Heart right ventricle (tissue), 16 donors: Measurements from ENCODE around the gene SLFN12. TPM values are rescaled to one million over a fixed set of nuclear protein-coding genes. Genes with fewer than 3 reads are reported as not detected.
"Not testable (repeated sequence)": the region's sequence is repeated elsewhere in the genome, so short reads cannot be mapped to it uniquely, and the experiment has no call there.

Experiments used
- ATAC-seq, 8 donors: fragments of 200-7000 bp; cut with Tn5 transposase; one replicate each; pipeline ENCODE4 v1.9.1; 2020; ENCODE audit warnings: mild to moderate bottlenecking in 8 of 8, moderate library complexity in 8 of 8, moderate number of reproducible peaks in 1 of 8
- DNase-seq, 2 donors: peaks; one replicate each; pipeline ENCODE4 v3.0.0-alpha.2; 2020
- H3K27ac ChIP-seq, 10 donors: fragments of 200-600 bp; sonication (generic) in 2 of 10; one replicate each; pipeline versions ENCODE4 v1.5.0 to v1.8.0; 2020 to 2022; ENCODE audit warnings: mild to moderate bottlenecking in 3 of 10
- H3K27me3 ChIP-seq, 7 donors: fragments of 200-600 bp; one replicate each; pipeline ENCODE4 v1.8.0; 2021 to 2022; ENCODE audit warnings: mild to moderate bottlenecking in 2 of 7
- H3K36me3 ChIP-seq, 9 donors: fragments of 200-600 bp; sonication (generic) in 1 of 9; one replicate each; pipeline versions ENCODE4 v1.5.0 to v1.8.0; 2020 to 2022; ENCODE audit warnings: mild to moderate bottlenecking in 2 of 9
- H3K4me1 ChIP-seq, 9 donors: fragments of 200-600 bp; sonication (generic) in 1 of 9; one replicate each; pipeline versions ENCODE4 v1.5.0 to v1.8.0; 2020 to 2022; ENCODE audit warnings: mild to moderate bottlenecking in 4 of 9
- H3K4me3 ChIP-seq, 10 donors: fragments of 200-600 bp; sonication (generic) in 2 of 10; one replicate each; pipeline versions ENCODE4 v1.5.0 to v1.8.0; 2020 to 2022; ENCODE audit warnings: mild to moderate bottlenecking in 7 of 10, moderate library complexity in 2 of 10
- H3K9me3 ChIP-seq, 11 donors: fragments of 200-600 bp in 10 of 11; sonication (generic) in 2 of 11; one replicate each; pipeline versions ENCODE4 v1.5.0 to v1.8.0; 2013 to 2022; ENCODE audit warnings: mild to moderate bottlenecking in 2 of 11, control low read depth in 1 of 11, moderate library complexity in 1 of 11
- WGBS, 2 donors: extraction: QIAGEN DNeasy Blood & Tissue Kit; methylation state at CpG; one replicate each; pipeline ENCODE4 v1.1.7; 2013; ENCODE audit warnings: inconsistent platforms in 1 of 2; 5-methylcytosine and 5-hydroxymethylcytosine counted together
- intact Hi-C, 10 donors: fragments of 100-400 bp; cut with DNase I; formaldehyde crosslinking; loops; one replicate each; pipeline versions ENCODE4 v1.11.1 to v1.14.2; 2022
- polyA plus RNA-seq, 2 donors: library from polyadenylated mRNA; stranded (reverse); fragments of 200-250 nt; gene quantifications; one replicate each; pipeline ENCODE4 v1.2.3, GENCODE V29; 2013
- total RNA-seq, 10 donors: library from RNA; stranded (reverse); fragmentation: NEBNext Ultra II Directional in 3 of 10; extraction: Animal tissue kit (Norgen Biotek cat#: 25700) in 3 of 10; gene quantifications; one replicate each; pipeline versions ENCODE4 v1.2.1 to v1.2.4, GENCODE V29; 2021 to 2023
- TF ChIP-seq, protein P1 (sequence below), 9 donors: fragments of 200-600 bp; sonication (generic) in 2 of 9; IDR thresholded peaks; one replicate each; pipeline versions ENCODE4 v1.5.0 to v1.8.0; 2021 to 2022; ENCODE audit warnings: antibody characterized with exemption in 9 of 9, mild to moderate bottlenecking in 5 of 9, moderate library complexity in 1 of 9
- donor health status: Arrhythmogenic right ventricular cardiomyopathy.
- donor health status: ischemic (EF 13 %, LVEDD 7.1; RV severe dilation, severe dysfunction).
- donor health status: healthy with polysubstance abuse.
- donor health status: DM: no; HTN: yes; CAD: no.
- donor health status: DM: no; HTN: no; CAD: no.
- donor health status: ischemic (EF 25% LVEDD 6.9; RV normal size, moderate dysfunction).
- donor health status: ischemic (EF 25% LVEDD 5.7; RV mildly dilated, moderate dysfunction).
- donor health status: healthy.
- donor health status: DM: yes; HTN: yes; CAD: no.
- donor health status: Ischemic cardiomyopathy.
- donor health status: ischemic (EF 35%, LVEDD 5.7; RV mildly dilated, moderate dysfunction).
- donor health status: nonischemic (EF 11% LVEDD 7.7; RV severe dilation, severe dysfunction).
- donor health status: DM: yes; HTN: yes; CAD: no.
- donor health status: PGD.
- donor health status: ischemic (EF 29% LVEDD 5.4; RV normal size, mild dysfunction).
- donor health status: nonischemic (EF 23%, LVEDD 6.1; RV moderate dilation, normal function).

Gene SLFN12
- total and polyA plus RNA-seq, 12 donors = 0.96 to 7.8 (median 3.8) TPM

GRCh38 chr17:35423761-35424160 lies 8.5 kb downstream of the SLFN12 start:
- 96 to 97% methylated on average over 4 of the region's 4 CpGs for WGBS, 2 donors
- TF ChIP-seq, protein P1, sequence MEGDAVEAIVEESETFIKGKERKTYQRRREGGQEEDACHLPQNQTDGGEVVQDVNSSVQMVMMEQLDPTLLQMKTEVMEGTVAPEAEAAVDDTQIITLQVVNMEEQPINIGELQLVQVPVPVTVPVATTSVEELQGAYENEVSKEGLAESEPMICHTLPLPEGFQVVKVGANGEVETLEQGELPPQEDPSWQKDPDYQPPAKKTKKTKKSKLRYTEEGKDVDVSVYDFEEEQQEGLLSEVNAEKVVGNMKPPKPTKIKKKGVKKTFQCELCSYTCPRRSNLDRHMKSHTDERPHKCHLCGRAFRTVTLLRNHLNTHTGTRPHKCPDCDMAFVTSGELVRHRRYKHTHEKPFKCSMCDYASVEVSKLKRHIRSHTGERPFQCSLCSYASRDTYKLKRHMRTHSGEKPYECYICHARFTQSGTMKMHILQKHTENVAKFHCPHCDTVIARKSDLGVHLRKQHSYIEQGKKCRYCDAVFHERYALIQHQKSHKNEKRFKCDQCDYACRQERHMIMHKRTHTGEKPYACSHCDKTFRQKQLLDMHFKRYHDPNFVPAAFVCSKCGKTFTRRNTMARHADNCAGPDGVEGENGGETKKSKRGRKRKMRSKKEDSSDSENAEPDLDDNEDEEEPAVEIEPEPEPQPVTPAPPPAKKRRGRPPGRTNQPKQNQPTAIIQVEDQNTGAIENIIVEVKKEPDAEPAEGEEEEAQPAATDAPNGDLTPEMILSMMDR (IDR thresholded peaks at IDR 0.05) = no peak
- Histone ChIP-seq H3K9me3 (no peaks in the 10 kb centered on the region), H3K4me3 (no peak overlapping the region), H3K4me1 (peaks cover 0 to 2% (median 0%) of the 10 kb centered on the region in 9 donors), H3K27me3 (no peaks in the 10 kb centered on the region), H3K27ac (no peak overlapping the region), H3K36me3 (peaks cover 0 to 72% (median 20%) of the 10 kb centered on the region in 9 donors)
- DNase-seq = no peak
- intact Hi-C loops = no loop called here
- ATAC-seq = no peak

DNA sequence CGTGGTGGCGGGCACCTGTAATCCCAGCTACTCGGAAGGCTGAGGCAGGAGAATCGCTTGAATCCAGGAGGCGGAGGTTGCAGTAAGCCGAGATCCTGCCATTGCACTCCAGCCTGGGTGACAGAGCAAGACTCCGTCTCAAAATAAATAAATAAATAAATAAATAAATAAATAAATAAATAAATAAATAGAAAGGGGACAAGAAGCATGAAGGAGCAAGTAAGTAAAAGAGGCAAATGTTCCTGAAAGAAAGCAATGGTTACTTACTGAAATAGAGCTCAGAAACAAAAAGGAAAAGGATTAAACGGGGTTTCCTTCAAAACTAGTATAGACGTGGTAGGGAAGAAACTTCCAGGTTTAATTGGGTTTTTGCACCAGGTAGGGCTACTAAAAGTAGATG lies 11.2 kb downstream of the SLFN12 start:
- H3K9me3 ChIP-seq, H3K27ac ChIP-seq, ATAC-seq, H3K4me1 ChIP-seq, intact Hi-C loops, DNase-seq, H3K27me3 ChIP-seq, H3K4me3 ChIP-seq: not testable (repeated sequence)
- 98 to 99% methylated on average over 9 of the region's 9 CpGs for WGBS, 2 donors
- peaks cover 0 to 74% (median 25%) of the 10 kb centered on the region in 9 donors for H3K36me3 ChIP-seq

DNA sequence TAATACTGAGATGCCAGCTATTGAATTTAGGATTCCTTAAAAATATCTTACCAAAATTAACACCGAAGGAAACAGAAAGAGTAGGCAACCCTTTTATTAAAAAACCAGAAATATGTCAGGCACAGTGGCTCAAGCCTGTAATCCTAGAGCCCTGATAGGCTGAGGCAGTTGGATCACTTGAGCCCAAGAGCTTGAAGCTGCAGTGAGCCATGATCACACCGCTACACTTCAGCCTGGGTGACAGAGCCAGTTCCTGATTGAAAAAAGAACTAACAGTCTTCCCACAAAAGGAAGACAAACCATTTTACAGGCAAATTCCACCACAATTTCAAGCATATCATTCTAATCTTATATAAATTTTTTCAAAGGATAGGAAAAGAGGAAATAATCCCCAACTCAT lies 15.6 kb downstream of the SLFN12 start:
- Histone ChIP-seq H3K9me3 (peaks cover 0 to 27% (median 9%) of the 10 kb centered on the region in 11 donors), H3K4me1 (no peaks in the 10 kb centered on the region), H3K27me3 (no peaks in the 10 kb centered on the region), H3K4me3 (no peak overlapping the region), H3K27ac (no peak overlapping the region), H3K36me3 (peaks cover 0 to 99% (median 41%) of the 10 kb centered on the region in 9 donors)
- TF ChIP-seq, protein P1 (IDR thresholded peaks at IDR 0.05) = no peak
- 94 to 100% methylated on average over 2 of the region's 2 CpGs for WGBS, 2 donors
- no peak for ATAC-seq
- no peak for DNase-seq
- intact Hi-C loops = no loop called here

GRCh38 chr17:35414707-35415106 lies 17.6 kb downstream of the SLFN12 start:
- WGBS, 2 donors = 99 to 100% methylated on average over 2 of the region's 2 CpGs
- H3K4me1 ChIP-seq, H3K4me3 ChIP-seq, H3K27ac ChIP-seq, ATAC-seq, DNase-seq, intact Hi-C loops, H3K27me3 ChIP-seq: not testable (repeated sequence)
- Histone ChIP-seq H3K36me3 (peaks cover 0 to 99% (median 30%) of the 10 kb centered on the region in 9 donors), H3K9me3 (peaks cover 0 to 27% (median 9%) of the 10 kb centered on the region in 11 donors)

GRCh38 chr17:35414247-35414646 lies 18.1 kb downstream of the SLFN12 start:
- intact Hi-C loops = no loop called here
- WGBS, 2 donors = 95 to 100% methylated on average over 1 of the region's 1 CpG

More at GRCh38 chr17:35414247-35414646, 18.1 kb downstream of the SLFN12 start:
- no peak for DNase-seq
- ATAC-seq = no peak
- H3K4me3 ChIP-seq = no peak overlapping the region
- peaks cover 0 to 27% (median 9%) of the 10 kb centered on the region in 11 donors for H3K9me3 ChIP-seq
- H3K36me3 ChIP-seq = peaks cover 0 to 97% (median 26%) of the 10 kb centered on the region in 9 donors
- no peaks in the 10 kb centered on the region for H3K4me1 ChIP-seq
- H3K27ac ChIP-seq = no peak overlapping the region
- TF ChIP-seq, protein P1 (IDR thresholded peaks at IDR 0.05) = no peak
- no peaks in the 10 kb centered on the region for H3K27me3 ChIP-seq
